Breast epithelium (tissue), 3 donors: ENCODE measurements around the gene ARHGAP8.

Experiments used
- POLR2A ChIP-seq: fragments of 450-650 bp; IDR thresholded peaks from one replicate; pipeline ENCODE4 v1.6.1; 2016; ENCODE audit warnings: antibody characterized with exemption, mild to moderate bottlenecking, moderate library complexity
- TF ChIP-seq, protein P1 (sequence below), 3 donors: fragments of 450-650 bp; IDR thresholded peaks; one replicate each; pipeline ENCODE4 v1.5.1; 2016 to 2017; ENCODE audit warnings: antibody characterized with exemption in 3 of 3, mild to moderate bottlenecking in 3 of 3, moderate library complexity in 3 of 3

- TF ChIP-seq, protein P1, sequence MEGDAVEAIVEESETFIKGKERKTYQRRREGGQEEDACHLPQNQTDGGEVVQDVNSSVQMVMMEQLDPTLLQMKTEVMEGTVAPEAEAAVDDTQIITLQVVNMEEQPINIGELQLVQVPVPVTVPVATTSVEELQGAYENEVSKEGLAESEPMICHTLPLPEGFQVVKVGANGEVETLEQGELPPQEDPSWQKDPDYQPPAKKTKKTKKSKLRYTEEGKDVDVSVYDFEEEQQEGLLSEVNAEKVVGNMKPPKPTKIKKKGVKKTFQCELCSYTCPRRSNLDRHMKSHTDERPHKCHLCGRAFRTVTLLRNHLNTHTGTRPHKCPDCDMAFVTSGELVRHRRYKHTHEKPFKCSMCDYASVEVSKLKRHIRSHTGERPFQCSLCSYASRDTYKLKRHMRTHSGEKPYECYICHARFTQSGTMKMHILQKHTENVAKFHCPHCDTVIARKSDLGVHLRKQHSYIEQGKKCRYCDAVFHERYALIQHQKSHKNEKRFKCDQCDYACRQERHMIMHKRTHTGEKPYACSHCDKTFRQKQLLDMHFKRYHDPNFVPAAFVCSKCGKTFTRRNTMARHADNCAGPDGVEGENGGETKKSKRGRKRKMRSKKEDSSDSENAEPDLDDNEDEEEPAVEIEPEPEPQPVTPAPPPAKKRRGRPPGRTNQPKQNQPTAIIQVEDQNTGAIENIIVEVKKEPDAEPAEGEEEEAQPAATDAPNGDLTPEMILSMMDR (IDR thresholded peaks at IDR 0.05), result no peak
- TF ChIP-seq POLR2A, result no peak
Observed at GRCh38 chr22:44880610-44881290, 128.4 kb downstream of the ARHGAP8 start.
